Measurements from ENCODE around the gene MMP7. TPM values are rescaled to one million over a fixed set of nuclear protein-coding genes. Genes with fewer than 3 reads are reported as not detected.

Gene MMP7
- polyA plus RNA-seq, 1 of the 3 experiments (the other 2 are of a cell fraction) = 0.13 TPM

DNA sequence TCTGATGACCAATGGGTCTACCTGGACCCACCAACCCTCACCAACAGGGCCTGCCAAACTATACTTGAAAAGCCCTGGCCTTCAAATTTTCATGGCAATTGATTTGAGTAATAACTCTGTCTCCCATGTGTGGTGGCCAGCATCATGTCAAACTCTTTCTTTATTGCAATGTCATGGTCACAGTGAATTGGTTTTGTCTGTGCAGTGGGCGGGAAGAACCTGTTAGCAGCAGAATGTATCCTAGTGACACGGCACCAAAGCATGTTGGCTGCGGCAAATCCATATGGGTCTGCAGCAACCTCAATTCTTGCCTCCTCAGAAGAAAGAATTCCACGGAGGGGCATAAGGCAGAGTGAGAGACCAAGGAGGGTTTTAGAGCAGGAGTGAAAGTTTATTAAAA lies 58.4 kb downstream of the MMP7 start:
- Histone ChIP-seq H2AFZ (ENCODE audit: low read depth) (no peak overlapping the region), H3K4me1 (ENCODE audit: control insufficient read depth in 1 of 2, insufficient read depth in 2 of 2, low read depth in 1 of 2, low read length in 1 of 2) (peaks cover 7 to 16% of the 10 kb centered on the region in 2 experiments; a peak in 2 of 4 replicates), H3K27me3 (ENCODE audit: insufficient read depth) (no peaks in the 10 kb centered on the region), H3K9me2 (no peaks in the 10 kb centered on the region), H3K79me2 (ENCODE audit: insufficient read depth) (no peaks in the 10 kb centered on the region), H3K9ac (no peak overlapping the region), H3K27ac (ENCODE audit: low read depth in 2 of 2, low read length in 1 of 2) (no peak overlapping the region), H3F3A (replicated peaks; ENCODE audit: insufficient read depth) (no peaks in the 10 kb centered on the region), H3K36me3 (replicated peaks in 1 of 2; ENCODE audit: control insufficient read depth in 1 of 2, insufficient read depth in 2 of 2, low read length in 1 of 2) (no peaks in the 10 kb centered on the region), H3K9me3 (no peaks in the 10 kb centered on the region), H4K20me1 (ENCODE audit: insufficient read depth) (no peaks in the 10 kb centered on the region), H3K4me2 (no peak overlapping the region), H3K4me3 (ENCODE audit: low read depth in 2 of 2, low read length in 1 of 2) (no peak overlapping the region)
- TF ChIP-seq EP300 (IDR thresholded peaks at IDR 0.05; ENCODE audit: borderline replicate concordance in 1 of 2, low read depth in 1 of 2, low read length in 1 of 2) (no peak), RAD21 (IDR thresholded peaks at IDR 0.05; ENCODE audit: low read length) (no peak)
- TF ChIP-seq, protein P1, sequence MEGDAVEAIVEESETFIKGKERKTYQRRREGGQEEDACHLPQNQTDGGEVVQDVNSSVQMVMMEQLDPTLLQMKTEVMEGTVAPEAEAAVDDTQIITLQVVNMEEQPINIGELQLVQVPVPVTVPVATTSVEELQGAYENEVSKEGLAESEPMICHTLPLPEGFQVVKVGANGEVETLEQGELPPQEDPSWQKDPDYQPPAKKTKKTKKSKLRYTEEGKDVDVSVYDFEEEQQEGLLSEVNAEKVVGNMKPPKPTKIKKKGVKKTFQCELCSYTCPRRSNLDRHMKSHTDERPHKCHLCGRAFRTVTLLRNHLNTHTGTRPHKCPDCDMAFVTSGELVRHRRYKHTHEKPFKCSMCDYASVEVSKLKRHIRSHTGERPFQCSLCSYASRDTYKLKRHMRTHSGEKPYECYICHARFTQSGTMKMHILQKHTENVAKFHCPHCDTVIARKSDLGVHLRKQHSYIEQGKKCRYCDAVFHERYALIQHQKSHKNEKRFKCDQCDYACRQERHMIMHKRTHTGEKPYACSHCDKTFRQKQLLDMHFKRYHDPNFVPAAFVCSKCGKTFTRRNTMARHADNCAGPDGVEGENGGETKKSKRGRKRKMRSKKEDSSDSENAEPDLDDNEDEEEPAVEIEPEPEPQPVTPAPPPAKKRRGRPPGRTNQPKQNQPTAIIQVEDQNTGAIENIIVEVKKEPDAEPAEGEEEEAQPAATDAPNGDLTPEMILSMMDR (IDR thresholded peaks at IDR 0.05) = no peak
- DNase-seq = no peak
- WGBS (ENCODE audit: low lambda C conversion rate) = 97% methylated on average over 4 of the region's 4 CpGs
- ChIA-PET CTCF (no interaction called here), POLR2A (no interaction called here)

DNA sequence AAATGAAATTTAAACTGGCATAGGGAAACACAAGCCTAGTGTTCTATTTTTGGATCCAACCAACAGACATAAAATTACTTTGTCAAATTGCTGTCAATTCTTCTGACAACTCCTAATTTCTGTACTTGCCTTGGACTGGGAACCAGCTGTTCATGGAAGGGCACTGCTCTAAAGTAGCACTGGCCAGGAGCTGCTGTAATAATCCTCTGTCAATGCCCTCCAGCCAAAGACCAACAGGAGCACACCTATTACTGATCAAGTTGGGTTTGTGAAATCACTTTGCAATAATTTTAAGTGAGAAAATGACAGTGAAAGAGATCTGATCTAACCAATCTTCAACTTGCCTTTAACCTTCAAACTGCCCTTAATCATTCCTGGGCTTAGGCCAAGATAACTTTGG lies 59.1 kb downstream of the MMP7 start:
- H3K9ac ChIP-seq = no peak overlapping the region
- no peaks in the 10 kb centered on the region for H3K79me2 ChIP-seq (ENCODE audit: insufficient read depth)
- H3F3A ChIP-seq (replicated peaks; ENCODE audit: insufficient read depth) = no peaks in the 10 kb centered on the region
- H3K9me2 ChIP-seq = no peaks in the 10 kb centered on the region
- H3K27me3 ChIP-seq (ENCODE audit: insufficient read depth) = no peaks in the 10 kb centered on the region
- H3K27ac ChIP-seq (ENCODE audit: low read depth in 2 of 2, low read length in 1 of 2) = no peak overlapping the region
- POLR2A ChIA-PET = no interaction called here
- H3K4me3 ChIP-seq (ENCODE audit: low read depth in 2 of 2, low read length in 1 of 2) = no peak overlapping the region
- H3K9me3 ChIP-seq = no peaks in the 10 kb centered on the region
- H3K36me3 ChIP-seq (replicated peaks in 1 of 2; ENCODE audit: control insufficient read depth in 1 of 2, insufficient read depth in 2 of 2, low read length in 1 of 2) = no peaks in the 10 kb centered on the region
- no peak for DNase-seq
- CTCF ChIA-PET = interaction anchor here (1.2 kb wide), 1 partner anchor 81 kb away, joined by 3 read pairs; no protein-coding TSS in a partner anchor
- H3K4me1 ChIP-seq (ENCODE audit: control insufficient read depth in 1 of 2, insufficient read depth in 2 of 2, low read depth in 1 of 2, low read length in 1 of 2) = peaks cover 7 to 9% of the 10 kb centered on the region in 2 experiments; a peak in 2 of 4 replicates
- no peaks in the 10 kb centered on the region for H4K20me1 ChIP-seq (ENCODE audit: insufficient read depth)
- no peak overlapping the region for H3K4me2 ChIP-seq
- no peak overlapping the region for H2AFZ ChIP-seq (ENCODE audit: low read depth)
- TF ChIP-seq YY1 (IDR thresholded peaks at IDR 0.05; ENCODE audit: low read depth) (no peak), NFIC (IDR thresholded peaks at IDR 0.05; ENCODE audit: borderline replicate concordance) (no peak), GABPA (IDR thresholded peaks at IDR 0.05; ENCODE audit: low read depth) (no peak), TCF12 (IDR thresholded peaks at IDR 0.05) (no peak), RAD21 (IDR thresholded peaks at IDR 0.05; ENCODE audit: low read length) (no peak), SIN3A (IDR thresholded peaks at IDR 0.05; ENCODE audit: borderline replicate concordance, low read depth, low read length) (no peak), RFX5 (IDR thresholded peaks at IDR 0.05; ENCODE audit: low read length) (no peak), POLR2AphosphoS5 (IDR thresholded peaks at IDR 0.05; ENCODE audit: low read depth, low read length) (no peak), JUND (IDR thresholded peaks at IDR 0.05) (no peak), RXRA (IDR thresholded peaks at IDR 0.05; ENCODE audit: borderline replicate concordance, low read depth) (no peak), SMC3 (IDR thresholded peaks at IDR 0.05; ENCODE audit: low read depth, low read length) (no peak), FOXM1 (IDR thresholded peaks at IDR 0.05; ENCODE audit: low read depth) (no peak), FOXJ3 (CRISPR knock-in tag; IDR thresholded peaks at IDR 0.05) (no peak)
- TF ChIP-seq, protein P2, sequence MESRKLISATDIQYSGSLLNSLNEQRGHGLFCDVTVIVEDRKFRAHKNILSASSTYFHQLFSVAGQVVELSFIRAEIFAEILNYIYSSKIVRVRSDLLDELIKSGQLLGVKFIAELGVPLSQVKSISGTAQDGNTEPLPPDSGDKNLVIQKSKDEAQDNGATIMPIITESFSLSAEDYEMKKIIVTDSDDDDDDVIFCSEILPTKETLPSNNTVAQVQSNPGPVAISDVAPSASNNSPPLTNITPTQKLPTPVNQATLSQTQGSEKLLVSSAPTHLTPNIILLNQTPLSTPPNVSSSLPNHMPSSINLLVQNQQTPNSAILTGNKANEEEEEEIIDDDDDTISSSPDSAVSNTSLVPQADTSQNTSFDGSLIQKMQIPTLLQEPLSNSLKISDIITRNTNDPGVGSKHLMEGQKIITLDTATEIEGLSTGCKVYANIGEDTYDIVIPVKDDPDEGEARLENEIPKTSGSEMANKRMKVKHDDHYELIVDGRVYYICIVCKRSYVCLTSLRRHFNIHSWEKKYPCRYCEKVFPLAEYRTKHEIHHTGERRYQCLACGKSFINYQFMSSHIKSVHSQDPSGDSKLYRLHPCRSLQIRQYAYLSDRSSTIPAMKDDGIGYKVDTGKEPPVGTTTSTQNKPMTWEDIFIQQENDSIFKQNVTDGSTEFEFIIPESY (IDR thresholded peaks at IDR 0.05; ENCODE audit: borderline replicate concordance, low read depth) = no peak
- TF ChIP-seq, protein P3, sequence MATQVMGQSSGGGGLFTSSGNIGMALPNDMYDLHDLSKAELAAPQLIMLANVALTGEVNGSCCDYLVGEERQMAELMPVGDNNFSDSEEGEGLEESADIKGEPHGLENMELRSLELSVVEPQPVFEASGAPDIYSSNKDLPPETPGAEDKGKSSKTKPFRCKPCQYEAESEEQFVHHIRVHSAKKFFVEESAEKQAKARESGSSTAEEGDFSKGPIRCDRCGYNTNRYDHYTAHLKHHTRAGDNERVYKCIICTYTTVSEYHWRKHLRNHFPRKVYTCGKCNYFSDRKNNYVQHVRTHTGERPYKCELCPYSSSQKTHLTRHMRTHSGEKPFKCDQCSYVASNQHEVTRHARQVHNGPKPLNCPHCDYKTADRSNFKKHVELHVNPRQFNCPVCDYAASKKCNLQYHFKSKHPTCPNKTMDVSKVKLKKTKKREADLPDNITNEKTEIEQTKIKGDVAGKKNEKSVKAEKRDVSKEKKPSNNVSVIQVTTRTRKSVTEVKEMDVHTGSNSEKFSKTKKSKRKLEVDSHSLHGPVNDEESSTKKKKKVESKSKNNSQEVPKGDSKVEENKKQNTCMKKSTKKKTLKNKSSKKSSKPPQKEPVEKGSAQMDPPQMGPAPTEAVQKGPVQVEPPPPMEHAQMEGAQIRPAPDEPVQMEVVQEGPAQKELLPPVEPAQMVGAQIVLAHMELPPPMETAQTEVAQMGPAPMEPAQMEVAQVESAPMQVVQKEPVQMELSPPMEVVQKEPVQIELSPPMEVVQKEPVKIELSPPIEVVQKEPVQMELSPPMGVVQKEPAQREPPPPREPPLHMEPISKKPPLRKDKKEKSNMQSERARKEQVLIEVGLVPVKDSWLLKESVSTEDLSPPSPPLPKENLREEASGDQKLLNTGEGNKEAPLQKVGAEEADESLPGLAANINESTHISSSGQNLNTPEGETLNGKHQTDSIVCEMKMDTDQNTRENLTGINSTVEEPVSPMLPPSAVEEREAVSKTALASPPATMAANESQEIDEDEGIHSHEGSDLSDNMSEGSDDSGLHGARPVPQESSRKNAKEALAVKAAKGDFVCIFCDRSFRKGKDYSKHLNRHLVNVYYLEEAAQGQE (IDR thresholded peaks at IDR 0.05; ENCODE audit: low read depth, low read length) = no peak
- TF ChIP-seq, protein P4, sequence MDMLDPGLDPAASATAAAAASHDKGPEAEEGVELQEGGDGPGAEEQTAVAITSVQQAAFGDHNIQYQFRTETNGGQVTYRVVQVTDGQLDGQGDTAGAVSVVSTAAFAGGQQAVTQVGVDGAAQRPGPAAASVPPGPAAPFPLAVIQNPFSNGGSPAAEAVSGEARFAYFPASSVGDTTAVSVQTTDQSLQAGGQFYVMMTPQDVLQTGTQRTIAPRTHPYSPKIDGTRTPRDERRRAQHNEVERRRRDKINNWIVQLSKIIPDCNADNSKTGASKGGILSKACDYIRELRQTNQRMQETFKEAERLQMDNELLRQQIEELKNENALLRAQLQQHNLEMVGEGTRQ (IDR thresholded peaks at IDR 0.05; ENCODE audit: borderline replicate concordance, low read depth, low read length) = no peak
- TF ChIP-seq, protein P5, sequence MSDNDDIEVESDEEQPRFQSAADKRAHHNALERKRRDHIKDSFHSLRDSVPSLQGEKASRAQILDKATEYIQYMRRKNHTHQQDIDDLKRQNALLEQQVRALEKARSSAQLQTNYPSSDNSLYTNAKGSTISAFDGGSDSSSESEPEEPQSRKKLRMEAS (IDR thresholded peaks at IDR 0.05; ENCODE audit: low read depth) = no peak
- TF ChIP-seq, protein P6, sequence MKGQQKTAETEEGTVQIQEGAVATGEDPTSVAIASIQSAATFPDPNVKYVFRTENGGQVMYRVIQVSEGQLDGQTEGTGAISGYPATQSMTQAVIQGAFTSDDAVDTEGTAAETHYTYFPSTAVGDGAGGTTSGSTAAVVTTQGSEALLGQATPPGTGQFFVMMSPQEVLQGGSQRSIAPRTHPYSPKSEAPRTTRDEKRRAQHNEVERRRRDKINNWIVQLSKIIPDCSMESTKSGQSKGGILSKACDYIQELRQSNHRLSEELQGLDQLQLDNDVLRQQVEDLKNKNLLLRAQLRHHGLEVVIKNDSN (IDR thresholded peaks at IDR 0.05; ENCODE audit: borderline replicate concordance, low read depth) = no peak

Measured in SK-N-SH (cell line).